Measurements from ENCODE around the gene TLR1. TPM values are rescaled to one million over a fixed set of nuclear protein-coding genes. Genes with fewer than 3 reads are reported as not detected.

TLR1 gene, protein sequence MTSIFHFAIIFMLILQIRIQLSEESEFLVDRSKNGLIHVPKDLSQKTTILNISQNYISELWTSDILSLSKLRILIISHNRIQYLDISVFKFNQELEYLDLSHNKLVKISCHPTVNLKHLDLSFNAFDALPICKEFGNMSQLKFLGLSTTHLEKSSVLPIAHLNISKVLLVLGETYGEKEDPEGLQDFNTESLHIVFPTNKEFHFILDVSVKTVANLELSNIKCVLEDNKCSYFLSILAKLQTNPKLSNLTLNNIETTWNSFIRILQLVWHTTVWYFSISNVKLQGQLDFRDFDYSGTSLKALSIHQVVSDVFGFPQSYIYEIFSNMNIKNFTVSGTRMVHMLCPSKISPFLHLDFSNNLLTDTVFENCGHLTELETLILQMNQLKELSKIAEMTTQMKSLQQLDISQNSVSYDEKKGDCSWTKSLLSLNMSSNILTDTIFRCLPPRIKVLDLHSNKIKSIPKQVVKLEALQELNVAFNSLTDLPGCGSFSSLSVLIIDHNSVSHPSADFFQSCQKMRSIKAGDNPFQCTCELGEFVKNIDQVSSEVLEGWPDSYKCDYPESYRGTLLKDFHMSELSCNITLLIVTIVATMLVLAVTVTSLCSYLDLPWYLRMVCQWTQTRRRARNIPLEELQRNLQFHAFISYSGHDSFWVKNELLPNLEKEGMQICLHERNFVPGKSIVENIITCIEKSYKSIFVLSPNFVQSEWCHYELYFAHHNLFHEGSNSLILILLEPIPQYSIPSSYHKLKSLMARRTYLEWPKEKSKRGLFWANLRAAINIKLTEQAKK
- 1 to 10 TPM; 3.4 to 5.0 (median 4.7) TPM for polyA plus RNA-seq (ENCODE audit: insufficient read length in 3 of 3)
- long read RNA-seq, donor 1 = 0 reads
- long read RNA-seq, donor 2 = 0 reads
- long read RNA-seq, donor 3 = 0 reads
- long read RNA-seq, donor 4 = 0 reads
- long read RNA-seq, donor 5 = 0 reads
- long read RNA-seq, donor 6 = 0 reads
- long read RNA-seq, donor 7 = 0 reads
- long read RNA-seq, donor 8 = 0 reads
- long read RNA-seq, donor 9, partial matches to known transcripts = 0 of 2 reads
- long read RNA-seq, donor 9, other reads (novel, unspliced or antisense) = 0 of 2 reads
- long read RNA-seq, donor 10 = 0 reads
- long read RNA-seq, donor 11 = 0 reads
- long read RNA-seq, donor 12 = 0 reads
- long read RNA-seq, donor 13 = 0 reads
- long read RNA-seq, donor 14, partial matches to known transcripts = 0 of 3 reads
- long read RNA-seq, donor 14, other reads (novel, unspliced or antisense) = 0 of 3 reads
- long read RNA-seq, donor 15, partial matches to known transcripts = 0 of 4 reads
- long read RNA-seq, donor 15, other reads (novel, unspliced or antisense) = 0 of 4 reads
- long read RNA-seq, donor 16 = 0 reads

DNA sequence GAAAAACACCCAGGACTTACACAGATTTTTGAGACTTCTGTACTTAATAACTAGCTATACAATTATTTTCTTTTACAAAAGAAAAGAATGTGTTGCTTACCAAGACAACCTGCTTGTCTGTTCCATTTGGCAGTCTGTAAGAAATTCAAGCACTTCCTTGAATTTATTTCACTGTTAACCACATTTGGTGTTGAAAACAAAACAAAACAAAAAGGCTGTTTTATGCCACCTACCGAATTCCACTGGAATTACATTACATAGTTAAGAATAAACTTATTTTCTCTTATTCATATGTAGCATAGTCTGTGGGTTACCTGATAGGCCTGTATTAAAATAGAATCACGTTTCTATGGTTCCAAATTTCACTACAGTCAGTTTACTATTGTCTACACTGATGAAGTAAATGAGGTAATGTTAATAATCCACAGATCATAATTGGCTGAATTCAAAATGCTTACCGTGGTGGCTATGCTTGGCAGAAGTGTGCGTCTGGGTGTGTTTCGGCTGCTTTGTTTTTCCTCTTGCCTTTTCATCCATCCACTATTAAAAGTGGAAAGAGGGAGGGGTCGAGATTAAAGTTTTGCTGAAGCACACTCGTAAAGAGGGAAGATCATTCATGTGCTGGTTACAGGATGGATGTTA lies at the start of gene TLR1:
Gene TLR1, minus strand, starts transcription at position 138 of the 642 bp plus-strand sequence. CDS start 5,960 bp downstream, outside the sequence.
- DNase-seq = peak; percentile 52

DNA sequence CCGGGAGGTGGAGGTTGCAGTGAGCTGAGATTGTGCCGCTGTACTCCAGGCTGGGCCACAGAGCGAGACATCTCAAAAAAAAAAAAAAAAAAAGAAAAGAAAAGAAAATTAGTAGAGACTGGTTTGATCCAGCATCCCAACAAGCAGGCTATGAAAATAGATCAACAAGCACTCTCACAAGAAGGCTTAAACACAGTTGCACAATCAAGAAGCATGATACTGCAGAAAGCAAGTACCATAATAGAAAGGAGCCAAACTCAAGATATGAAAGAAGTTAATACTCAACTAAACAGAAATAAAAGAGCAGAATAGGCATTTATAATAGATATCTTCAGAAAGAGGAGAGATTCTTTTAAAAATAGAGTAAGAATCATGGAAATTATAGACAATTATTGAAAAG lies 41.4 kb upstream of the TLR1 start:
- DNase-seq = no peak

DNA sequence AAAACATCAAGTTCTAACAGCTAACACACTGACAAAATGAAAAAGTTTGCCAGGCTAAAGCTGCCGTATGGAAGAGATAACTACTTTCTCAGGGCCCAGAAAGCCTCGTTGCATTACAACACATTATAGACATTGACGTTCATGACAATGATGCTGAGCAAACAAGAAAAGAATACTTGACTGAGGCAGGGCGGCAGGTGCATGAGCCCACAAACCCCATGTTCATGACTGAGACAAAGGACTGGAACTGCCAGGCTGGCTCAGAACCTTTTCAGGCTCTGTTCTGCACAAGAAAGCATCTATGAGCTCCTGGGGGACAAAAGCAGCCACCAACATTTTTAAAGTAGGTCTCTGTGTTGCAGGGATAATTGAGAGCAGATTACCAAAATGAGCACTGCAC lies 38.4 kb upstream of the TLR1 start:
- no peak for DNase-seq

GRCh38 chr4:38837849-38838248 lies 33.3 kb upstream of the TLR1 start:
- no peak for DNase-seq

DNA sequence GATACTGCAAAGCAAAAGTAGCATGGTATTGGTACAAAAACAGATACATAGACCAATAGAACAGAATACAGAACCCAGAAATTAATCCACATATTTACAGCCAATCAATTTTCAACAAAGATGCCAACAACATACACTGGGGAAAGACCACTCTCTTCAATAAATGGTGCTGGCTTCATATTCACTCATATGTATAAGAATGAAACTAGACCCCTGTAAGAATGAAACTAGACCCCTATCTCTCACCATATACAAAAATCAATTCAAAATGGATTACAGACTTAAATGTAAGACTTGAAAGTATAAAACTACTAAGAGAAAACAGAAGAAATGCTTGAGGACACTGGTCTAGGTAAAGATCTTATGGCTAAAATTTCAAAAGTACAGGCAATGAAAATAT lies 32.7 kb upstream of the TLR1 start:
- no peak for DNase-seq

GRCh38 chr4:38834570-38834969 lies 30.0 kb upstream of the TLR1 start:
- DNase-seq = no peak

DNA sequence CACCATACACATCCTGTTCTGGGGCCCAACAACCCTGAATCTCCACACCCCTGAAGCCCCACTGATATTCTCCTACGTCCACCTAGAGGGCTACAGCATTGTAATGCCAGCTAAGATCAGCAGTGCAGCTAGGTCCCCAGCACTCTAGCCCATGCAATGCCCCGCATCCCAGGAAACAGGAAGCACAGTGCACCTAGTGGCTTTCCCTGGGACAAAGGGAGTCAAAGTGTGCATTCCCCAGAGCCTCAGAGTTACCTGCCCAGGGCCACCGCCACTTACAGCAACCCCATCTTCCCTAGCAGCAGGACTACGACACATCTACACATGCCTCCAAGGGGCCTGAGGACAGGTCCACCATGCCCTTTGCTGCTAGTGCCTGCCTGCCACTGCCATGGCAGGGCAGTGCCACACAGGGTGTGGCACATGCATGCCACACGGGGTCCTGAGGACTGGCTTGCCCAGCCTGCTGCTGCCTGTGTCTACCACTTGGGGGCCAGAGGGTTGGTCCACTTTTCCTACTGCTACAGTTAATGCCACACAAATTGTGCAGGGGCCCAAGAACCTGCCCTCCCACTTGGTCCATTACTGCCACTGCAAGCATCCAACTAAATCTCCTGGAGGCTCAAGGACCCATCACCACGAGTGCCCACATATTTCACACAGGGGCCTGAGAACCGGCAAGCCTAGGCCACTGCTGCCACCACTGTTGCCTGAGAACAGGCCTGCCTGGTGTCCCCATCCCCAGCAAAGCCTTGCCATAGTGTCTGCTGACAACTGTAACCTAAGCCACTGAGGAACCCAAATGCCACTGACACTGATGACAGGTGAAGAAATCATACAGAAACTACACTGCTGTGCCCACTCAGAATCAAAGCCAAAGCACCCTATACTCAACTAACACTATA lies 28.3 kb upstream of the TLR1 start:
- DNase-seq = no peak

DNA sequence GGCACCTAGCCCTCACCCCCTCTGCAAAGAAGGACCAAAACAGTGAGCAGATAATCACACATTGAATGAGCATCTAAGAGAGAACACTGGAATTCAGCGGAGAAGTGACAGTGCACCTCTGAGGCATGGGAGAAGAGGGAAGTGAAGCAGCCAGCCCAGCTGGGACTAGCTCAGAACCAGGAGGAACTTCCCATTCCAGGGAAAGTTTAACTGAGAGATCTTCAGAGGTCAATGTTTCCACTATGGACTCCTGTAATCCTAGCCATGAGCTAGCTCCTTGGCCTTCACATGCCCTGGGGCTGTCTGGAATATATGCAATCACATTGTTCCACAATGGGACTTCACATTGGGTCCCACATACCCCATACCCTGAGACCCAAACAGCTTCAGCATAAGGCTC lies 27.6 kb upstream of the TLR1 start:
- no peak for DNase-seq

DNA sequence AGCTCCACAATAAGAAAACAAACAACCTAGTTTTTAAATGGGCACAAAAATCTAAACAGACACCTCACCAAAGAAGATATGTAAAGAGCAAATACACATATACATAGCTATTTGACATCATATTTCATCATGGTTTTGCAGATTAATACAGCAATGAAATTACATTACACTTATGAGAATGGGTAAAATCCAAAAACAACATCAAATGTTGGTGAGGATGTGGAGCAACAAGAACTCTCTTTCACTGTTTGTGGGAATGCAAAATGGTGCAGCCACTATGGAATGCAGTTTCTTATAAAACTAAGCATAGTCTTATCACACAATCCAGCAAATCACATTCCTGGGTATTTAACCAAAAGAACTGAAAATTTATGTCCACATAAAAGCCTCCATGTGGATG lies 27.1 kb upstream of the TLR1 start:
- DNase-seq = no peak

GRCh38 chr4:38829237-38829636 lies 24.6 kb upstream of the TLR1 start:
- DNase-seq = no peak

DNA sequence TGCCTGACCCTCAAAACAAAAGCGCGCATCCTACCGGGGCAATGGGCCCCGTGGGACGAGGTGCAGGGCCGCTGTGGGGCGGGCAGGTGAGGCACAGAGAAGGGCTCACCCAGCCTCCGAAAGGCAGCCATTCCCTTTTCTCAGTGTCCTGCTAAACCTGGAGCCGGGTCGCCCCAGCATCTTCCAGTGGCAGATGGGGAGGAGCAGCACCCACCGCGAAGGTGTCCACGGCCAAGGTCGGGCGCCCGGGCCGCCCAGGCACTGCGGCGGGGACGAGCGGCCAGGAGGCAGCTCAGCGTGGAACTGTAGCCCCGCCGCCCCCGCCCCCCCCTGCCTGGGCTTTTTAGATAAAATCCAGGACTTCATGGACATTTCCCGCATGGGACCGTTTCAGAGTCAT lies 19.2 kb upstream of the TLR1 start:
- no peak for DNase-seq

DNA sequence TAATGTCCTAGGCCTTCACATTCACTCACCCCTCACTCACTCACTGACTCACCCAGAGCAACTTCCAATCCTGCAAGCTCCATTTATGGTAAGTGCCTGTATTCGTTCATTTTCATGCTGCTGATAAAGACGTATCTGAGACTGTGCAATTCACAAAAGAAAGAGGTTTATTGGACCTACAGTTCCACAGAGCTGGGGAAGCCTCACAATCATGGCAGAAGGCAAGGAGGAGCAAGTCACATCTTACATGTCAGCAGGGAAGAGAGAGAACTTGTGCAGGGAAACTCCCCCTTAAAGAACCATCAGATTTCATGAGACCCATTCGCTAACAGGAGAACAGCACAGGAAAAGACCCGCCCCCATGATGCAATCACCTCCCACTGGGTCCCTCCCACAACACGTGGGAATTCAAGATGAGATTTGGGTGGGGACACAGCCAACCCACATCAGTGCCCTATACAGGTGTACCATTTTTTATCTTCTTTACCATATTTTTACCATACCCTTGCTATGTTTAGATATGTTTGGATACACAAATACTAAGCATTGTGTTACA lies 18.2 kb upstream of the TLR1 start:
- DNase-seq = no peak

DNA sequence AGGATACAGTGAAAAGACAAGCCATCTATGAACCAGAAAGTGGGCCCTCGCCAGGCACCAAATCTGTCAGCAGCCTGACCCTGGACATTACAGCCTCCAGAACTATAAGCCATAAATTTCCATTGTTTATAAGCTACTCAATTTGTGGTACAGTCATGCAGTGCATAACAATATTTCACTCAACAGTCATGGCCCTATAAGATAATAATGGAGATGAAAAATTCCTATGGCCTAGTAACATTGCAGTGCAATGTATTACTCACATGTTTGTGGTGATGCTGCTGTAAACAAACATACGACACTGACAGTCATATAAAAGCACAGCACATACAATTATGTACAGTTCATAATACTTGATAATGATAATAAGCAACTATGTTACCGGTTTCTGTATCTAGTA lies 17.1 kb upstream of the TLR1 start:
- DNase-seq = no peak

GRCh38 chr4:38820329-38821061 lies 15.9 kb upstream of the TLR1 start:
- no peak for DNase-seq

- no peak for DNase-seq
These were observed 15.0 kb upstream of the TLR1 start for GRCh38 chr4:38819569-38819968.

DNA sequence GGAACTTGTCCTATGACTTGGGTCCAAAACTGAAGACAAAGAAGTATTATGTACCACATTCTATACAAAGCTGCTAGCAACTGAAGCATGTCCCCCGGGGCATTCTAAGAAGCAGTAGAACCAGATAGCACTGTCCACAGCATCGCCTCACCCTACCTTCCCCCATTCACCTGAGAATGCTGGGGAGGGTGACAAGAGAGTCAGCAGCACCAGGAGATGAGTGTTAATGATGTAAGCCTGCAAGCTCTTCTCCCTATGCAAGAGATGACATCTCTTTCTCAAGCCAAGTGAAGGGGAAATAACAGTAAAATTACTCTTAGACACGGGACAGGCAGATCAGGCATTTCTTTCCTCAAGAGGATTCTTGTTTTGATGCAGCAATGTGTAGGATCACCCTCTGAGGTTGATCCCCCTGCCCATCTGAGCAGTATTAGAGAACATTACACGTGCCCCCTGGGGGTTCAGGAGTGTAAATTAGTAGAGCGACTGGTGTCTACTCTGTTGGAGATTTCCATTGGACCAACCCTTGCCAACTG lies 13.9 kb upstream of the TLR1 start:
- DNase-seq = no peak

DNA sequence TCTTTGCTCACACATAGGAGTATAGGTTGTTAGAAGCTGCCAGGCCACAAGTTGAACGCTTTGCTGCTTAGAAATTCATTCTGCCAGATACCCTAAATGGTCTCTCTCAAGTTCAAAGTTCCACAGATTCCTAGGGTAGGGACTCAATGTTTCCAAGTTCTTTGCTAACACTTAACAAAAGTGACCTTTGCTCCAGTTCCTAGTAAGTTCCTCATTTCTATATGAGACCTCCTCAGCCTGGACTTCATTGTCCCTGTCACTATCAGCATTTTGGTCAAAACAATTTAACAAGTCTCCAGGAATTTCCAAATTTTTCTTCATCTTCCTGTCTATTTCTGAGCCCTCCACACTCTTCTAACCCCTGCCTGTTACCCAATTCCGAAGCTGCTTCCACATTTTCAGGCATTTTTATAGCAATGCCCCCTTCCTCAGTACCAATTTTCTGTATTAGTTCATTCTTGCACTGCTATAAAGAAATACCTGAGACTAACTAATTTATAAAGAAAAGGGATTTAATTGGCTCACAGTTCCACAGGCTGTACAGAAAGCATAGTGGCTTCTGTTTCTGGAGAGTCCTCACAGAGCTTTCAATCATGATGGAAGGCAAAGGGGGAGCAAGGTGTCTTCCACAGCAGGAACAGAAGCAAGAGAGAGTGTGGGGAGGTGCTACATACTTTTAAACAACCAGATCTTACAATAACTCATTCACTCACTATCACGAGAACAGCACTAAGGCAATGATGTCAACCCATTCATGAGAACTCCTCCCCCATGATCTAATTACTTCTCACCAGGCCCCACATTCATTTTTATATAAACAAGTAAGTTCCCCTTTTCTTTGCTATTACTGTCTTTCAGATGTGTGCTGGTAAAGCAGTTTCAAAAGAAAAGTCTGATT lies 11.5 kb upstream of the TLR1 start:
- no peak for DNase-seq

- DNase-seq = no peak
These were observed 9.8 kb upstream of the TLR1 start for GRCh38 chr4:38814386-38814785.
